GM19193 (cell line): Measurements from ENCODE around the gene WNT7A.

Source experiments
- POLR2A ChIP-seq: IDR thresholded peaks from 4 replicates; pipeline ENCODE4 v1.6.1; 2011; ENCODE audit not compliant: insufficient read depth, insufficient read length; ENCODE audit errors: extremely low read depth

WNT7A gene

GRCh38 chr3:13846716-13847570 lies 32.9 kb downstream of the WNT7A start:
- no peak for TF ChIP-seq POLR2A

GRCh38 chr3:13846238-13846637 lies 33.6 kb downstream of the WNT7A start:
- TF ChIP-seq POLR2A, result no peak

GRCh38 chr3:13845806-13846205 lies 34.1 kb downstream of the WNT7A start:
- TF ChIP-seq POLR2A, result no peak

GRCh38 chr3:13844911-13845310 lies 35.0 kb downstream of the WNT7A start:
- no peak for TF ChIP-seq POLR2A

GRCh38 chr3:13844286-13844685 lies 35.6 kb downstream of the WNT7A start:
- TF ChIP-seq POLR2A, result no peak

GRCh38 chr3:13843351-13843750 lies 36.5 kb downstream of the WNT7A start:
- no peak for TF ChIP-seq POLR2A

GRCh38 chr3:13842226-13842625 lies 37.6 kb downstream of the WNT7A start:
- TF ChIP-seq POLR2A, result no peak

- no peak for TF ChIP-seq POLR2A
Measured at GRCh38 chr3:13841826-13842225, 38.0 kb downstream of the WNT7A start.

GRCh38 chr3:13841141-13841540 lies 38.7 kb downstream of the WNT7A start:
- no peak for TF ChIP-seq POLR2A

GRCh38 chr3:13840456-13840855 lies 39.4 kb downstream of the WNT7A start:
- TF ChIP-seq POLR2A, result no peak

- no peak for TF ChIP-seq POLR2A
Measured at GRCh38 chr3:13839726-13840340, 40.0 kb downstream of the WNT7A start.

- TF ChIP-seq POLR2A, result no peak
Measured at GRCh38 chr3:13839253-13839652, 40.6 kb downstream of the WNT7A start.

- no peak for TF ChIP-seq POLR2A
Measured at GRCh38 chr3:13838421-13838820, 41.5 kb downstream of the WNT7A start.

- no peak for TF ChIP-seq POLR2A
Measured at GRCh38 chr3:13837751-13838150, 42.1 kb downstream of the WNT7A start.

- TF ChIP-seq POLR2A, result no peak
Measured at GRCh38 chr3:13836658-13837587, 42.9 kb downstream of the WNT7A start.
